Measurements from ENCODE around the gene TTI1.

The TTI1 gene

DNA sequence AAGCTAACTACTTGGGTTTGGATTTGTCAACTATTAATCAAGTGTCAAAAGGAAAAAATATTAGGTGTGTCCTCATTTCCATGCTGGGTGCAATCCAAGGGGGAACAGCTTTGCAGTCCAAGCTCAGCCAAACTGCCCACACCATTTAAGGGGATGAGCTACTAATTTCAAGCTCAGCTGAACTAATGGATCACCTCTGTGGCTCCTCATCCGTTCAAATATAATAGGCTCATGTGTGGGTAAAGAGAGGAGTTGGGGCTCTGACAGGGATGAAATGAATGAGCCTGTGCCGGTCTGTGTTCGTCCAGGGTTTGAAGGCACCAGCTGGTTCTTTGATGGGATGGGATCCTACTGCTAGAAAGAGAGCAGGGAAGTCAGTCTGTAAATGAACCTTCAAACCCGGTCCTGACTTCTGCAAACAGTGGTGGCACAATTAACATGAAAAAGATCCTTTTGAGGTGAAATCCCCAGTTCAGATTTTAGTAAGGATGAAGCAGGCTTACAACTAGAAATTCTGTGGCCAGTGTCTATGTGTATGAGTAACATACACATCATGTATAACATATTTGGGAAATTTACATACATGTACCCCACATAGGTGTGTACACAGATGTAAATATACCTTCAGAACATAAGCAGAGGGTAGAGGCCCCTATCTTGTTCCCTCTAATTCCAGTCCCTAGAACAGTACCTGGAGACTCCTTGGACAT, 41.9 kb downstream of the TTI1 start:
- no peak for FAIRE-seq
- DNase-seq (ENCODE audit: extremely low spot score, insufficient read length, low read depth) = no peak

DNA sequence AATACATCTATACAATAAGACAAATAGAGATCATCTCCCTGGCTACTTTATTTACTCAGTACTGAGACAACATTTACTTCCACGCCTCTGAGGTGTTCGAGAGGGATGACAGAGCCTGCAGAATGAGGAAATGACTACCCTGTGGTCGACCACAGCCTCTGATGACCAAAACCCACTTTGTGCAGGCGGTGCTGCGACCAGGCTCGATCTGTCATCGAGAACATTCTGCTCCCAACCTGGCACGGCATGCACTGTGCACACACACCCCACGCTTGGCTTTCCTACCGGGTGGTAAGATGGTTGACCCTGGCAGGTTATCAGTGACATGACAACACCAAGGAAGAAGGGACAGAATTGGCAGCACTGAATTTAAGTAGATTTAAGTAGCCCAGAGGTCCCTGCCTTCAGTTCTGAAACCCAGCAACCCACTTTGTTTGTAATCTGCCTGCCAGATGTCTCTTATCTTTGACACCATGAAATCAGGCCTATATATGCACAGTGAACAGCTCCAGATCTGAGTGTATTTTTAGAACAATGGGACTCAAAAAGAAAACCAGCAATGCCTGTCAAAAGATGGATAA, 42.6 kb downstream of the TTI1 start:
- FAIRE-seq (peak; percentile 93), DNase-seq (ENCODE audit: extremely low spot score, insufficient read length, low read depth) (peak; percentile 67)

DNA sequence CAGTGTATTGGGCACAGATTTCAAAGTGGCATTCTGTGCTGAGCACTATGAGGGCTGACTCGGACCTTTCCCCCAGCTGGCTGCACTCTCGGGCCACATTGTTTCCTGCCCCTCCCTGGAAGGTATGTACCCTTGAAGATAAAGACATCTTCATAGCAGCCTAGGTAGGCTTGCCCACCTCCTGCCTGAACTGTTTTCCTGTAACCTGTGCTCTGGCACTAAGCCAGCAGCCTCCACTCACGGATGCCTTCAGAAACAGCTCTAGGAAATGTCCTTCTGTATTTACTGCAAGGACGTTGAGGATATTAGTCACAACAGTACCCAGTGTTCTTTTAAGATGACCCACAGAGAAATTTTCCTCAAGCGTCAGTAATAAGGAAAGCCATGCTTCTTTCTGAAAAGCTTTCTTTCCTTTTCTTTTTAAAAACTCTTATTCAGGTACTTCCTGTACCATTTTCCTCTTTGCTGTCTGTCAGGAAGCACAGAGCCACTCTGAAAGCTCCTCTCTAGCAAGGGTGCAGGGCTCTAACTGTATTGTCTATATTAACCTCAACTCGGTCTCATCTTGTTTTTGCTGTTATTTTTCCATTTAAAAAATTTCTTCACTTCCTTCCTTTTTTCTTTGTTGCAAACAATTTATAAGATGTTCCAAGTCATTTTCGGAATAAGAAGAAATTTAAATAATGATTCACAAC, 43.5 kb downstream of the TTI1 start:
- FAIRE-seq = no peak
- DNase-seq (ENCODE audit: extremely low spot score, insufficient read length, low read depth) = no peak

DNA sequence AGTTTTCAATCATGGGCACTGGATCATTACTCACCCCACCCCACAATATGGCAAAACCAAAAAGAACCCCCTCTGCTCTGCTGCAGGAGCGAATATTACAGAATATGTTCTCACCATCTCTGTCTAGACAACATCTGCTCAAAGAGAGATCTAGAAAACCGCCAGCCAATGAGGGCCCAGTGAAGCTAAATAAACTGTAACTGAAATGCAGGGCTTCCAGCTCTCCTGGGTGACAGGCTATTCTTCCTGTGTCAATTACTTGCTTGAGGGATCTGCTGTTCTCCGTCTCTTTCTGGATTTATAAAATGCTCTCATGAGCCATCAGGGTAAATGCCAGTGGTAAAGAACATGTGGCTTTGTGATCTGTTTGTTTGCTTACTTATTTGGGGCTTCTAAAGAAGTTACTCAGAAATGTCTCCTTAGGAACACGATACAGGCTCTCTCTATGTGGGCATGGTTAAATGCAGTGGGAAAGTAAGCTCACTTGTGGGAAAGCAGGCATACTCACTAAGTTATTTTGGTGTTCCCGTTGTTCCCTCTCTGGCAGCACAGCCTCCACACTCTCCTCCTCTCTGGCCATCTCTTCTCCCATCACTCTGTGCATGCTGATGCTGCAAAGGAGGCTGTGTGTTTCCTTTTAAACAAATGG, 44.8 kb downstream of the TTI1 start:
- FAIRE-seq = no peak
- no peak for DNase-seq (ENCODE audit: extremely low spot score, insufficient read length, low read depth)

DNA sequence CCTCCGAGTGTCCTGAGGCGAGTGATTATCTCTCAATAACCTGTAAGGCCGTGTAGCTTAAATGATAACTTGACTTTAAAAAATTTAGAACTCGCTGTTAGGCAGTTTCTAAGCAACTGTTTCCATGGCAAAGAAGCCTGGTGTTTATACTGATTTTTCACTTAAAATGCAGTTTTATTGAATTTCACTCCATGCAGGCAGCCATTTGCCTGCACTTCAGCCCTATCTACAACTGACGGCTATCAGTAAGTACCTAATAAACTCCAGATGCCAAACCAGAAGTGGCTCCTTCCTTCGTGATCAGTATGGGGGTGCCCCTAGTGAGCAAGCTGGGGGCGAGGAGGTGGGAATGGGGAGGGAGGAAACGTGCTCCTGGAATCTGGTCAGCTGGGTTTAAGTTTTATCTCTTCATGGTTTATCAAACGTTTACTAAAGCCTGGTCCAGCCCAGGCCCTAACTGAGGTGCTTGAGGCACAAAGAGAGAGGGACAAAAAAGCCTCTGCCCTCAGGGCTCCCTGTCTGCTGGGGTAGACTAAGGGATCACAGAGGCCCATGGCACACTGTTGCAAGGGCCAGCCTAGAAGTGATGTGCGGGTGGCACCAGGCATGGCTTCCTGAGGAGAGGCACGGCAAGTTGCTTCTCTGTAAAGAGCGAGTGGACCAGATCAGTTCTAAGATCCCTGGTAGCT, 45.5 kb downstream of the TTI1 start:
- DNase-seq (ENCODE audit: extremely low spot score, insufficient read length, low read depth) = no peak
- no peak for FAIRE-seq

DNA sequence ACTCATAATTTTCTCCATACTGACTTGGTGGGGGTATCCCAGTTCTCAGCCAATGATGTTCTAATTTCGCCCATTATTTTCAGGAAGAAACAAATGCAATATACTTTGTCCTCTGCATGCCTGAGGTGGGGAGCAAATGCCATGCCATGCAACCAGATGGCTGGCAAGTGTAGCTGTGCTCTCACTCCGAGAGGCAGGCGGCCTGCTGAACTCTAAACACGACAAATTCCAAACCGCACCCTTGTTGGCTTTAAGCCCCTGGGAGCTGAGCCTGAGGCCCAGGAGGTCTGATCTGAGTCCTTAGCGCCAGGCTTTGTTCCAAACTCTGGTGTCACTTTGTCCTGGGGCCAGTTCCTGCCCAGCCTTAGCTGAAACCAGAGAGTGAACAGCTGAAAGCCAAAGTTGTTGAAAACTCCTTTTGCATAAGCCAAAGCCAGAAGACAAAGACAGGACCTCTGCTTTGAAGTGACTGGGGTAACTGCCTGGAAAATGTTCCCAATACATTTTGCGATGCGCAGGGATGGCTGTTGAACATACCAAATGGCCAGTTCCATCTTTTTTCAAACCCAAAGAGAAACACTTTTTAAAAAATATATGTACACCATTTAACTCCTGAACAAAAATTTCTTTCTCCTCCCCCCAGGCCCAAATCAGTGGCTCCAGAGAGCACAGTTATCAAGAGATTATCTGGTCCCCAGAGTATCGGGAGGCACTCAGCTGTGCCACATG, 46.2 kb downstream of the TTI1 start:
- no peak for FAIRE-seq
- no peak for DNase-seq (ENCODE audit: extremely low spot score, insufficient read length, low read depth)

DNA sequence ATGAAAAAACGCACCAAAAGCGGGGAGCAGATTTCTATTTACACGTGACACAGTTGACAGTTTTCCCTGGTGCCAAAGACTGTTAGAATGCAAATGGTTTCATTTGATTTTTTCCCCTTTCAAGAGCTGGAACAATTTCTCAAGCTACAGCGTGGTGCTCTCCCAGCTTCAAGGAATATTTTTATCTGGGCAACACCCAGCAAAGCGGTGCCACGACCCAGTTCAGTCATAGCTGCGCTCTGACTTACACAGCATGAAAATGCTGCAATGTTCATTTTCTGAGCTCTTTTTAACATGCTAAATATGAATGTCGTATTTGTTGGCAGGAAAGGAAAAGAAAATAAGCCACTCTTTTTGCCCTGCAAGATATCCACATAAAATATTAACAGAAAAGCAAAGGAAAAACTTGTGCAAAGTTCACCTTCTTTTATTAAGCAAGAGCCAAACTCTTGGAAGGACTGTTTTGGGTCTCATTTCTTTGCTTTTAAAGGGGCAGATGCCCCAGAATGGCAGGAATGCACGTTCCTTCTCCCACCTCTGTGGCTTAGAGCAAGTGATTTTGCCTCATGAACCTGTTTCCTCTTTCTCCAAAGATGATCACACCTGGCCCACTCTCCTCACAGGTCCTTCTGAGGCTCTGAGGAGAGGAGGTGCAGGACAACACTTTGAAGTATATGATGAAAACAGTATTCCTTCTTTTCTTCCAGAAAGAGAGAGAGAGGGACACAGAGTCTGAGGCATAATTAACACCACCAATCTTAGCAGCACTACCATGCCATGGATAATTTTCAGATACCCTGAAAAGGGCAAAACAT, 47.0 kb downstream of the TTI1 start:
- FAIRE-seq (no peak), DNase-seq (ENCODE audit: extremely low spot score, insufficient read length, low read depth) (no peak)

DNA sequence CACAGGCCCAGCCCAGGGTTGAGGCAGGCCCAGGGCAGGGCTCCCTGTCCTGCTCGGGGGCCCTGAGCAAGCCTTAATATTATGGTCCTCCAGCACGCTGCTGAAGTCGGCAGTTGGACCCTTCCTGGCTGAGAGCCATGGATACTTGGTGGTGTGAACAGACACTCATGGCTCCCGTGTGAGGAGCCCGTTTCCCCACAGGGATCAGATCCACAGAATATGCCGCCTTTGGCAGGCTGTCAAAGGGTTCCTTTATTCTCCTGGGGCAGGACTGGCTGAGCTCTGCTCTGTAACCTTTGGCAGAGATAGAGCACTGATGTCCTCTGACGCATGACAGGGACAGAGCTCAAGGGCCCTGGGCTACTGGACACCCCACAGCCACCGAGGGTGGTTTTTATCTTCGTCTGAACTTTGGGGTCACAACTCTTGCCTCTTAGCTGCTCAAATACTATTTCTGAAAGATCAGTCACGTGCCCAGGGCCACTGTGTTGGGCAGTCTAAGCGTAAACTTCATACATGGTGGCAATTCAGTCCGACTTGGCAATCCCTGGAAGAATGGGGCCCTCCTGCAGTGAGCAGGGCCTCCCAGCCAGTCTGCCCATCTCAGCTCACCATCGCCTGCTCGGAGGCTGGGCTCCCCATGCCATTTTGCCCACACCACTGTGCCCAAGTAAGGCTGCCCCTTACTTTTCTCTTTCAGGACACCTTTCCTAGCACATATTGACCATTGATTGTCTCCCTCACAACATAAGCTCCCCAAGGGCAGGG, 49.1 kb downstream of the TTI1 start:
- no peak for FAIRE-seq
- DNase-seq (ENCODE audit: extremely low spot score, insufficient read length, low read depth) = no peak

DNA sequence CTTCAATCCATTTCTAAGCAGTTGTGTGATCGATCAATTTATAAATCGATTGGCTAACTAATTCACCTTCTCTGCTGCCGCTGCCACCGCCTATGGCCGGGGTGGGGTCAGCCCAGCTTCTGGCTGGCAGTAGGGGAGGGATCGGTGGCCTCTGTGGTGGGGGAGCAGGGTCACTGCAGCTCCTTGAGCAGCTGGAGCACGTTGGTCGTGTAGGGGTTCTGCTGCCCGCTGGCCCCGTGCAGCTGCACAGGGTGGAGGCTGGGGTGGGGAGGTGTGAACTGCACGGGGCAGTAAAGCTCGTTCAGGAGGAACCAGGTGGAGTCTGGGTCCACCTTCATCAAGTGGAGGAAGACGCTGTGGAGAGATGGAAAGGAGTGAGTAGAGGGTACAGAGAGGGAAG, 50.0 kb downstream of the TTI1 start:
- FAIRE-seq = no peak
- no peak for DNase-seq (ENCODE audit: extremely low spot score, insufficient read length, low read depth)

DNA sequence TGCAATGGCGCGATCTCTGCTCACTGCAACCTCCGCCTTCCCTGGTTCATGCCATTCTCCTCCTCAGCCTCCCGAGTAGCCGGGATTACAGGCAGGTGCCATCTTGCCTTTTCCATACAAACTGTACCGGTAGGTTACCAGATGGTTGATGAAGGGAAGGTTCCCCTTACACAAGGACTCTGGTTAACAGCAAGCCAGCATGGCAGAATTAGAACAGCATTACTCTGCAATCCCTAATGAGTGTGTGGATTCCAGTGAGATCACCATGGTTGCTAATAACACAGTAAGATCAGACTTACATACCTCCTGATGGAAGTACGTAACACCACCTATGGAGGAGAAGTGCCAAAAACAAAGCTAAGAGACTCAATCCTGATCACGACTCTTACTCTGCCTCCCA, 51.7 kb downstream of the TTI1 start:
- no peak for FAIRE-seq
- DNase-seq (ENCODE audit: extremely low spot score, insufficient read length, low read depth) = no peak

DNA sequence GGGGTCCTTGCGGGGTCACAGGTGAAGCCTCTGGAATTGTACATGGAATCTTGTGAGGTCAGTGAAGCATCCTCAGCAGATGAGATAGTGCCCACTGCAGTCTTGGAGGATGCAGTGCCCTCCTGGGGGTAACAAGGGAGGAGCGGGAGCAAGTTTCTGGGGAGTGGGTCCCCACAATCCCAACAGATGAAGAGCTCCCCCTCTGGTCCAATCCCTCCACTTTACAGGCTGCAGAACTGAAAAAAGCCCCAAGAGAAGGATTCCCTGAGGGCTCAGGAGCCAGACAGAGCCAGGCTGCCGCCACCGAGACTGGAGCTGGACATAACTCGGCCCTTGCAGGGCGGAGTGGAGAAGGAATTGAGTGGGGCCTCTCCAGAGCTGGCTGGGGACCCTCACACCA, 52.4 kb downstream of the TTI1 start:
- DNase-seq (ENCODE audit: extremely low spot score, insufficient read length, low read depth) = no peak
- no peak for FAIRE-seq

DNA sequence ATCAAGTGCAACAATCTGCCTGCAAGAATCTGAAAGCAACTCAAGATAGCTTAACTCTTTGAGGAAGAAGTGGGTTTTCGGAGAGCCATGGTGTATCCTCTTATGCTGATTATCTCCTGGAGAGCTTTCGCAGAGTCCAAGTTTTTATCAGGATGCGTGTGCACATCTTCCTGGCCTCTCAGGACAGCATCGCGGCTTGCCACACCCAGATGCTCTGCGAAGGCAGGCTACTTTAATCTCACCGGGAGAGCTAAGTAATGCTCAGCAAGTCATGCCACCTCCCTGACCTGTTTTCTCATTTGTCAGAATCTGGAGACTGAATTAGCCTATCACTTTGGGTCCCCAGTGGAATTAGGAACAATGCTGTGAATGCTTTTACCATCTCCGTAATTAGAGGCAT, 52.9 kb downstream of the TTI1 start:
- FAIRE-seq = no peak

DNA sequence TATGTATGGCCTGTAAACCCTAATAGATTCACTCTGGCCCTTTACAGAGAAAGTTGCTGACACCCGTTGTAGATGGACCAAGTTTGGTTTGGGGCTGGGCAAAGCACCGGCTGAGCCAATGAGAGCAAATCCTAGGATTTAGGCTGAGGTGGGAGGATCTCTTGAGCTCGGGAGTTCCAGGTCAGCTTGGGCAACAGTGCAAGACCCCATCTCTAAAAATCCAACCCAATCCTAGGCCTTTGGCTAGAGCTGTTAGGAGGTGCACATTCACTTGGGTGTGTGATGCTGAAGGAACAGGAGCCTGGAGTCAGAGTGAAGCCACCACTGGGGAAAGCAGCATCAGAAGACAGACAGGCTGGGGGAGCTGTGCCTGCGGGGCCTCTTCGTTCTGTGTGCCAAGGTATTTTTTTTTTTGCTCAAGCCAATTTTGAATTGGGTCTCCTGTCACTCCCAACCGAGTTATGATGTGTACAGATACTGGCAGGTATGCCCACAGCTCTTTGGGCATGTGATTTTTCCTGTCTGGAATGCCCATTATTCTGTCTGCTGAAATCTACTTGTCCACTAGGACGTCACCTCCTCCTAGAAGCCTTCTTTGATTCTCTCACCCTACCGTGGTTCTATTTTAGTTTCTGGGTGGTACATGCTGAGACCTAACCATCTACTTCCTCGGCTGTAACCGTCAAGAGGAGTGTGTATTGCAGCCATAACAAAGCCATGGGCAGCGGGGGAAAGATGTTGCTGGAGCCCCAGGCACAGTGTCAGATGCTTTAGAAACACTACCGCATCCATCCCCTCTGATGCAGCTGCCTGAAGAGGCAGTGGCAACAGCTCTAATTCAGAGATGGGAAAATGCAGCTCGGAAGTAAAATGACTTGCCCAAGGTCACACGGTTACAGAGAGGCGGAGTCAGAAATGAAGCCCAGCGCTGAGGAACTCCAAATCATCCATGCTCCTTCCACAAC, 54.0 kb downstream of the TTI1 start:
- no peak for FAIRE-seq
- DNase-seq (ENCODE audit: extremely low spot score, insufficient read length, low read depth) = no peak

More for the DNA sequence above, 52.9 kb downstream of the TTI1 start:
- DNase-seq (ENCODE audit: extremely low spot score, insufficient read length, low read depth) = no peak

DNA sequence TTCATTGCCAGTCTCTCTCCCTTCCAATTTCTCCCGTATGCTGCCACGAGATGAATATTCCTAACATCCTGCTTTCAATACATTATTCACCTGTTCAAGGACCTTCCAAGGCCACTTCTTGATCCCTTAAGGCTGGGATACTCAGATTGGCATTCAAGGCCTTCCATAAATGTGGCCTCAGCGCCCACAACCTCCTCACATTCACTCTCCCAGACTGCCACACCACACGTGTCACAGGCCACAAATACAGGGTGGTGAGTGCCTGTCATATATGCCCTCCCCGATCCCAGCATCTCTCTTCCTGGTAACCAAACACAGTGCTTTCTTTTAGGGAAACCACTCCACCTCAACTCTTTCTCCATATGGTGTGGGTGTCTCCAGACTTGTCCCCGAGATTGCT, 55.5 kb downstream of the TTI1 start:
- FAIRE-seq = no peak
- DNase-seq (ENCODE audit: extremely low spot score, insufficient read length, low read depth) = no peak

DNA sequence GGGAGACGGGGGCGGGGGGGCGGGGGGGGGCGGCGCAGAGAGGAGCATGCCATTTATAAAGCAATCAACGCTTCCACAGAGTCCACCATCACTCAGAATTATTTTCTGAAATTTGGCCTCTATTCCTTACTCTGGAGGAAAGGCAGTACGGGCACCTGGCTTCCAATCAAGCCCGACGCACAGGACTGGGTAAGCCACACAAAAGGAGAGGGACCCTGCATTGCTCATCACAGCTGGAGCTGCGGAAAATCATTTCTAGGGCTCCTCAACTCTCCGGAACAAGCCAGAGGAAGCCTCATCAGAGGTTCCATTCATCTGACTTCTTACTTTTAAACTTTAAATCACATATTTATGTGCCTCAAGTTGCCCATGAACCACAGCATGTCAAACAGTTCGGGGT, 55.9 kb downstream of the TTI1 start:
- FAIRE-seq (no peak), DNase-seq (ENCODE audit: extremely low spot score, insufficient read length, low read depth) (no peak)

DNA sequence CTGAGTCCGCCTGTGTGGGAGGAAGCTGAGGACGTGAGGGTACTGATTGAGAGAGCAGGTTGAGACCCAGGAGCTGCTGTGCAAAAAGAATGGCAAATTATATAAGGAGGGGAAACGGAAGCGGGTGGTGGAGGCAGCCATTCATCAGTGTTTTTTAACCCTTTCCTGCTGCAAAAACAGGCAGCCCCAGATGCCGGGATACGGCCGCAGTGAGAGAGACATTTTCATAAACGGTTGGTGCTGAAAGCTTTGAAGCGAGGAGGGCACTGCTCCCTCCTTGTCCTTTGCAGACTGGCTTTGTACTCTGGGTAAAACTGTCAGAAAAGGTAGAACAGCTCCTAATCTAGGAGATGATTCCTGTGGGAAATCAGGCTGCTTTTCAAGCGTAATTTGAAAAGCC, 56.4 kb downstream of the TTI1 start:
- FAIRE-seq = no peak

More for the DNA sequence above, 56.4 kb downstream of the TTI1 start:
- no peak for DNase-seq (ENCODE audit: extremely low spot score, insufficient read length, low read depth)

All from GM18507 (cell line).